ENCODE data around the gene GDF2. TPM values are rescaled to one million over a fixed set of nuclear protein-coding genes. Genes with fewer than 3 reads are reported as not detected.

The GDF2 gene
- total RNA-seq, 3 donors from 2014 or later (not counting 1 experiment from before 2014, with no cell fraction given), result not detected

DNA sequence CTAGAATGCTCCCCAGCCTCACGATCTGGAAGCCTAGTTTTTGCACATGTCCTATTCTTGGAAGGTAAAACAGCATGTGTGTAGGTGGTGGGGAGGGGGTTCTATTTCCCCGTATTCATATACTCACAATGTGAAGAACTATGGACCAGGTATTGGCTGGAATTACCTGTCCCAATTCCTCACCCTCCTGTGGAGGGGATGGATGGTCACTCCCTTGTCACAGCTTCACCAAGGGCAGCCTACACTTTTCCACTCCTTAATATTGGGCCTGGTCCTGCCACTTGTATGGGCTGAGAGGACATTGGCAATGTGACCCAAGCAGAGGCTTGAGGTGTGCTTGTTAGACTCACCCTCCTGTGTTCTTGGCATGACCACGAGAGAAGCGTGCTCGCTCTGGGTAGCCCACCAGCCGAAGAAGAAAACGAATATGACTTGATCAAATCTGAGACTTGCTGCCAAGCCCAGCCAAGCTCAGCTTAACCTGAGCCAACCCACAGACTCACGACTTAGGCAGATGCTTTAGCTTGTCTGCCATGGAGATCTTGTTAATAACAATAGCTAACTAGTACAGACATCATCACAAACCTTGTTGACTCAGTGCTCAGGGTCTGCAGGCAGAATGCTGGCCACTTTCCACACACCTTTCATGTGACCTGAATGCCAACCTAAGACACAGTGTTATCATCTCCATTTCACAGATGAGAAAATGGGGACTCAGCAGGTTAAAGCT, 44.6 kb downstream of the GDF2 start:
- H3K9me3 ChIP-seq (ENCODE audit: control insufficient read depth, insufficient read depth, low read length), result no peaks in the 10 kb centered on the region
- TF ChIP-seq, protein P1, sequence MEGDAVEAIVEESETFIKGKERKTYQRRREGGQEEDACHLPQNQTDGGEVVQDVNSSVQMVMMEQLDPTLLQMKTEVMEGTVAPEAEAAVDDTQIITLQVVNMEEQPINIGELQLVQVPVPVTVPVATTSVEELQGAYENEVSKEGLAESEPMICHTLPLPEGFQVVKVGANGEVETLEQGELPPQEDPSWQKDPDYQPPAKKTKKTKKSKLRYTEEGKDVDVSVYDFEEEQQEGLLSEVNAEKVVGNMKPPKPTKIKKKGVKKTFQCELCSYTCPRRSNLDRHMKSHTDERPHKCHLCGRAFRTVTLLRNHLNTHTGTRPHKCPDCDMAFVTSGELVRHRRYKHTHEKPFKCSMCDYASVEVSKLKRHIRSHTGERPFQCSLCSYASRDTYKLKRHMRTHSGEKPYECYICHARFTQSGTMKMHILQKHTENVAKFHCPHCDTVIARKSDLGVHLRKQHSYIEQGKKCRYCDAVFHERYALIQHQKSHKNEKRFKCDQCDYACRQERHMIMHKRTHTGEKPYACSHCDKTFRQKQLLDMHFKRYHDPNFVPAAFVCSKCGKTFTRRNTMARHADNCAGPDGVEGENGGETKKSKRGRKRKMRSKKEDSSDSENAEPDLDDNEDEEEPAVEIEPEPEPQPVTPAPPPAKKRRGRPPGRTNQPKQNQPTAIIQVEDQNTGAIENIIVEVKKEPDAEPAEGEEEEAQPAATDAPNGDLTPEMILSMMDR (IDR thresholded peaks at IDR 0.05), result no peak
- H3K27me3 ChIP-seq (ENCODE audit: control insufficient read depth, insufficient read depth, low read length), result no peaks in the 10 kb centered on the region
- DNase-seq, result no peak
- no peaks in the 10 kb centered on the region for H3K4me1 ChIP-seq (ENCODE audit: control insufficient read depth, insufficient read depth, low read length)
- Mint-ChIP-seq H3K36me3 (no peaks in the 10 kb centered on the region), H3K4me1 (no peaks in the 10 kb centered on the region), H3K4me3 (no peak overlapping the region), H3K27me3 (ENCODE audit: low read depth in 2 of 2) (peaks cover 0 to 7% of the 10 kb centered on the region in 2 donors), H3K9me3 (no peaks in the 10 kb centered on the region), H3K27ac (no peak overlapping the region)
- intact Hi-C loops (cut with micrococcal nuclease), result no loop called here
- H3K4me3 ChIP-seq (ENCODE audit: low read length), result no peak overlapping the region
- no peak for ATAC-seq
- WGBS (ENCODE audit: insufficient coverage), result 83% methylated on average over 7 of the region's 8 CpGs
- H3K36me3 ChIP-seq (ENCODE audit: control insufficient read depth, insufficient read depth, low read length), result no peaks in the 10 kb centered on the region
- H3K27ac ChIP-seq (ENCODE audit: low read length), result no peak overlapping the region

DNA sequence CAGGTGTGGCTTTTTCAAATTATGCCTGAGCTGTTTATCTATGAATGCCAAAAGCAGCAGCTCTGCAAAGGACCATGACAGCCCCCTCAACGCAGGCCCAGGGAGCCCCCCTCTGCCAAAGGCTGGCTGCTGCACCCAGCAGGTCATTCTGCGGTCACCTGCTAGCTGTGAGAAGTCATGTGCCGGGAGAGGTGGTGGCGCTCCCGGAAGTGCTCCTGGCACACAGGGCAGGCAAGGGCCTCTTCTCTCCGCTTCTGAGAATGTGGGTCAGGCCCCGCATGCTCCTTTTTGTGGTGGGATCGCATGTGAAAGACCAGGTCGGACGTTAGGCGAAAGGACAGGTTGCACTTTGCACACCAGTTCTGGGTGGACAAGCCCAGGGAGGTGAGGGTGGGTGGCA, 45.4 kb downstream of the GDF2 start:
- H3K9me3 ChIP-seq (ENCODE audit: control insufficient read depth, insufficient read depth, low read length), result no peaks in the 10 kb centered on the region
- H3K27me3 ChIP-seq (ENCODE audit: control insufficient read depth, insufficient read depth, low read length), result no peaks in the 10 kb centered on the region
- H3K27ac ChIP-seq (ENCODE audit: low read length), result no peak overlapping the region
- TF ChIP-seq, protein P1 (IDR thresholded peaks at IDR 0.05), result no peak
- ATAC-seq (no peak), DNase-seq (no peak)
- no peak overlapping the region for H3K4me3 ChIP-seq (ENCODE audit: low read length)
- 88% methylated on average over 11 of the region's 11 CpGs for WGBS (ENCODE audit: insufficient coverage)
- H3K36me3 ChIP-seq (ENCODE audit: control insufficient read depth, insufficient read depth, low read length), result no peaks in the 10 kb centered on the region
- no peaks in the 10 kb centered on the region for H3K4me1 ChIP-seq (ENCODE audit: control insufficient read depth, insufficient read depth, low read length)
- H3K27me3 Mint-ChIP-seq (ENCODE audit: low read depth in 2 of 2), result peaks cover 0 to 7% of the 10 kb centered on the region in 2 donors
- no peak overlapping the region for H3K27ac Mint-ChIP-seq
- intact Hi-C loops (cut with micrococcal nuclease), result no loop called here
- H3K36me3 Mint-ChIP-seq, result no peaks in the 10 kb centered on the region
- no peaks in the 10 kb centered on the region for H3K9me3 Mint-ChIP-seq
- no peaks in the 10 kb centered on the region for H3K4me1 Mint-ChIP-seq
- H3K4me3 Mint-ChIP-seq, result no peak overlapping the region

DNA sequence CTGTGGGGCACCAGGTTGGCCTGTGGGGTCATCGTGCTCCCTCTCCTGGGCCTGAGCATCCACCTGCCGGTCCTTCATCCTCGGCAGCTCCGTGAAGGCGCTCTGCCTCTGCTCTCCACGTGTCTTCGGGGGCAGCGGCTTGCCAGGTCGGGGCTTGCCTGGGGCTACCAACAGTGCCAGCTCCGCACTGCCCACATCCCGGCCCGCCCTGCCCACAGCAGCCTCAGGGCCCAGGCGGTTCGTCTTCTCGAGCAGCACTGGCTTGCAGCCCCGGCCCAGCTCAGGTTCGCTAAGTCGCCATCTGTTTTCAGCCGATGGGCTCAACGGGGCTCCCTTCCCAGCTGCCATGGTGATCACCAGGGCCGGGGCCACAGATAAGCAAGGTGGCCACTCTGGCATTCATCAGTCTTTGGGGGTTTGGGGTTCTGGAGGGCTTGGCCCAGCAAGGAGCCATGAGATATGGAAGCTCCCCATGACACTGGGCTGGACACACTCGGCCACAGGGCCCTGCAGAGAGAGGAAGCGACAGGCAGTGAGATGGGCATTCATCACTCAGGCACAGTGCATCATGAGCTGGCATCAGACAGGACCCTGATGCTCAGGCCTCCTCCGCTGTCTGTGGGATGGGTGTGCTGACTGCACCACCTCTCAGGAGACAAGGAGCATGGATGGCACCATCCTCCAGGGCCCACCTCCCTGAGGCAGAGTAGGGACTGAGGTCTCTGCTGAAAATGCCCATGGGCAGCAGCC, 46.4 kb downstream of the GDF2 start:
- peaks cover 0 to 7% of the 10 kb centered on the region in 2 donors for H3K27me3 Mint-ChIP-seq (ENCODE audit: low read depth in 2 of 2)
- 88% methylated on average over 24 of the region's 24 CpGs for WGBS (ENCODE audit: insufficient coverage)
- no peaks in the 10 kb centered on the region for H3K27me3 ChIP-seq (ENCODE audit: control insufficient read depth, insufficient read depth, low read length)
- H3K36me3 Mint-ChIP-seq, result no peaks in the 10 kb centered on the region
- H3K4me3 ChIP-seq (ENCODE audit: low read length), result no peak overlapping the region
- H3K4me1 ChIP-seq (ENCODE audit: control insufficient read depth, insufficient read depth, low read length), result no peaks in the 10 kb centered on the region
- TF ChIP-seq, protein P1 (IDR thresholded peaks at IDR 0.05), result no peak
- intact Hi-C loops (cut with micrococcal nuclease), result no loop called here
- no peak overlapping the region for H3K4me3 Mint-ChIP-seq
- no peak overlapping the region for H3K27ac ChIP-seq (ENCODE audit: low read length)
- no peaks in the 10 kb centered on the region for H3K36me3 ChIP-seq (ENCODE audit: control insufficient read depth, insufficient read depth, low read length)
- no peaks in the 10 kb centered on the region for H3K4me1 Mint-ChIP-seq
- no peak for ATAC-seq
- H3K9me3 Mint-ChIP-seq, result no peaks in the 10 kb centered on the region
- no peaks in the 10 kb centered on the region for H3K9me3 ChIP-seq (ENCODE audit: control insufficient read depth, insufficient read depth, low read length)
- no peak for DNase-seq
- no peak overlapping the region for H3K27ac Mint-ChIP-seq
